RKO (cell line): ENCODE data around the gene HHAT.
A peak's percentile ranks its signal among the peaks of the same experiment; 100 is the strongest.

Experiments
- DNase-seq: peaks from one replicate; pipeline ENCODE4 v3.0.0-alpha.2; 2016; ENCODE audit warnings: low spot score

The HHAT gene

DNA sequence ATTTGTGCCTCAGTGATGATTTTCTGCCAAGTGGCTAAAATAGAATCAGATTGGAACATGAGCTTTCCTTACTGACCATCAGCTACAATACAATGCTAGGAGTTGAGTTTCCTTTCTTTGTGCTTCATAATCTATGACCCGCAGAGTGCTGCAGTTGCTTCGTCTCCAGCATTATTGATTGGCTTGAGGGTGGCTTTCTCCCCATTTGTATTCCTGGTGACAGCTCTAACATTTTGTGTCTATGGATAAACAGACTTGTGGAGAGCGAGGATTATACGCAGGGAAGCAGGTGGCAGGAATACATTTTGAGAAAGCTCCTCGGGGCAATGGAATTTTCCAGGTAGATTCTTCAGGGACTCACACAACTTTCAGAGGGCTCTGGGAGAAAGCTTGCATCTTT, 223.2 kb downstream of the HHAT start:
- no peak for DNase-seq

DNA sequence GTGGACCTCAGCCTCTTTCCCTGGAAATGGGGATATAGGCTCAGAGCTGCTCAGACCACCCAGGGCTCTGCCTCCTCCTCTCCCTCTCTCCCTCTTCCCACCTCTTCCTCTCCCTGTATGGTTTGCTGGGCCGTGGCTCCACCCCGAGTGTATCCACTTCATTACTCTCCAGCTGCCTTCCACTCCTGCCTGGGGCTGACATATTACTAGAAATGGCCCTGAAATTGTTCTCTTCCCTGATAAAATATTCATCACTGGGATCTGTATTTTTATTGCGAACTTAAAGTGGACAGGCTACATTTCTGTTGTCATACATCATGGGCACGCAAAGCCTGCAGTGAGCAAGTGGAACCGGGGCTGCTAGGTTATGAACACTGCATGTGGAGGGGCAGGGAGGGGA, 225.0 kb downstream of the HHAT start:
- no peak for DNase-seq

DNA sequence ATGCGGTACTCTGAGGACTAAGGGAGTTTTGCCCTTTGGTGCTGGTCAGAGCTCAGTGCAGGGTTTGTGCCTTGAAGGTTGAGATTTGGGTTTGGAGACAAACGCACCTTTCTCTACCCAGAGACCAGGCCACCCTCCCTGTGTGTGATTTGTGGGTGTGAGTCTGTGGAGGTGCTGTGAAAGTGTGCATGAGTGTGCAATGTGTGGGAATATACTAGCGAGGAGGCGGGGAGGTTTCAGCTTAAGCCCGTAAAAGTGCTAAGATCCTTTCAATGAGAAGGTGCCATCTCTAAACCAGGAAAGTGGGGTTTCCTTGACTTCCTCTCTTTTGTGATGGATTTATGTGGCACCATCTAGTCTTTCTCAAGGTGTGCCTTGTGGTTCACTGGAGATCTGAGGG, 225.7 kb downstream of the HHAT start:
- DNase-seq: no peak

DNA sequence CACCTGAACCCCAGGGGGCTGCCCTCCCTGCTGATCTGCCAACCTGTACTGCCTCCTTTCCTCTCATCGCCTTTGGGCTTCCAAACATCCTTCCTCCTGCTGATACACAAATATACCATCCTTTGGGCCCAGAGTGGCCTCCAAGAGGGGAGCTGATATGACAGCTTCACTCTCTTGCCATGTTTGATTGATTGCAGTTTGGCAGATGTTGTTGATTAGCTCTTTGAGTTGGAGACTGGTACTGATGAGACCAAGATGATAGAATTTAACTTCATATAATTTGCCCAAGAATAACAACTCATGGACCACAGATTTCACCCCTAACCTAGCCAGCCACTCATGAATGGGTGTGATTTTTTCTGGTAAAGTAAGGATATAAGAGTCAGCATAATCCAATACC, 227.8 kb downstream of the HHAT start:
- no peak for DNase-seq

DNA sequence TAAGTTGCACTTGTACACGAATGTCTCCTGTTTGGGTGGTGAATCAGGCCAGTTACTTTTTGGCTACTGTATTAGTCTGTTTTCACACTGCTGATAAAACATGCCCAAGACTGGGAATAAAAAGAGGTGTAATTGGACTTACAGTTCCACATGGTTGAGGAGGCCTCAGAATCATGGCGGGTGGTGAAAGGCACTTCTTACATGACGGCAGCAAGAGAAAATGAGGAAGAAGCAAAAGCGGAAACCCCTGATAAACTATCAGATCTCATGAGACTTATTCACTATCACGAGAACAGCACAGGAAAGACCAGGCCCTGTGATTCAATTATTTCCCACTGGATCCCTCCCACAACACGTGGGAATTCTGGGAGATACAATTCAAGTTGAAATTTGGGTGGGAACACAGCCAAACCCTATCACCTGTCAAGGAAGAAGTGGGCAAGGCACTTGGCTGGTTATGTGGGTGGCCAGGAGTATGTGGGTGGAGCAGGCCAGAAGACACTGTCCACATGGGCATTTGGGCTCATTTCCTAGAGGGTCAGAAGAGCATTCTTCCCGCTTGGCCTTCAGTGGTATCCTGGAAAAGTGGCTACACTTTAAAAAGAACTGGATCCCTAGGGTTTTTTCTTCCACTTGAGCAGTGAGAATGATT, 228.8 kb downstream of the HHAT start:
- no peak for DNase-seq

DNA sequence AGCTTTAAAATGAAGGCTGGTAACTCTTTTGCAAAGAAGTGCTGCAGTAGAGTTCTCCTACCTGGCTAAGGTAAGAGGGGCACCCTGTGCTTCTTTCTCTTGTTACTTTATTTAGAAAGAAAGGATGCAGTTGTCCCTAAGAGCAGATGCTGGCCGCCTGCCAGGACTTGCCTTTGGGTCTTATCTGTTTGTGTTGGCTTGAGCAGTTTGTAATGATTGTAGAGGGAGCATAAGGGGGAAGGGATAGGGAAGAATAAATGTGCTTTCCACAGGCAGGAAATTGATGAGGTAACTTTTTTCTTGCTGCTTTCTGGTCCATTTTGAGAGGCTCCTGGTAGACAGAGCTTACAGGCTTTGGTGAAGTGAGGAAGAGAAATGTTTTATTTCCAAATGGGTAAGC, 229.6 kb downstream of the HHAT start:
- no peak for DNase-seq

DNA sequence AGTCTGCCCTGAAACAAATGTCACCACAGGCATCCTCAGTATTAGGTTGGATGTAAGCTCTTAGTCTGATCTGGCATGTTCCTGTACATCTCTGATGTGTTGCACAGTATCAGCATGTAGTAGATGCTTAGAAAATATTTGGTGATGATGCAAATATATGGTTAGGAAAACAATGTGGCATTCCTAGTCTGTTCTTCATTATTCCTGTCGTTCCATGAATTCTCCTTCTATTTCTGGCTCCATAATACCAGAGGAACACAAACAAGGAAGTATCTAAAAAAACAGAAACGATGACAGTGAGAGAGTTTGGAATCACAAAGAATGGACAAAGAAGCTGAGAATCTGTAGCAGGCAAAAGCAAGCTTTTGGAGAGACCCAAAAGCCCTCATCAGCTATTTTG, 236.6 kb downstream of the HHAT start:
- no peak for DNase-seq

DNA sequence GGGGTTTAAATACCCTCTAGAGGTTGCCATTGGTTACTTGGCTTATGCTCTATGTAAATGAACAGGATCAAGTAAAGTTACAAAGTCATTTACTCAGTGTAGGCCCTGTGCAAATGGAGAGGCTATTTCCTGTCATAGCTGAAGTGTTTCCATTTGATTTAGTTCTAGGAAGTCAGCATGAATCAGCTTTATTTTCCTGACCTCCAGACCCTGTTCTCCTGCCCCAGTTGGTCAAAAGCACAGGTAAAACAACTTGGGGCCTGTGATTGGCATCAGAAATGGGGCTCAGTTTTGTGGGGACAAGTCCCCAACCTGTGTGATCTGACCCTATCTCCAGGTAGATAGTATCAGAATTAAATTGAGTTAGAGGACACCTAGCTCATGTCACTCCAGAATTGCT, 239.9 kb downstream of the HHAT start:
- DNase-seq: no peak

DNA sequence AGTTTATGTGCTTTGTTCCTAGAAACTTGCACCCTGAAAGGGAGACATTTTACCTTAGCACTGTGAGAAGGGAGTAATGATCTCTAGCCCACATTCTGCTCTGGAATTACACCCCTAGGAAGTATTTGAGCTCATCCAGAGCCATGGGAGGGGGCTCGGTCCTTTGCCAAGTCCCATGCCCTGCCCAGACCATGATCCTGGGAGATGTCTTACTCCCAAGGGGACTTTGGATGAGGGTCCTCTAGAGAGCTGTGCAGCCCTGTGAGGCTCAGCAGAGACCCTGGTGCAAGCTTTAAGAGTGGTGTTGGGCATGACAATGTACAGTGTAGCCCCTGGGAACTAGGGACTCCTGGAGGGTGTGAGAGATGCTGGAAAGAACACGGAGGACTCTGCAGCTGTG, 241.4 kb downstream of the HHAT start:
- no peak for DNase-seq

DNA sequence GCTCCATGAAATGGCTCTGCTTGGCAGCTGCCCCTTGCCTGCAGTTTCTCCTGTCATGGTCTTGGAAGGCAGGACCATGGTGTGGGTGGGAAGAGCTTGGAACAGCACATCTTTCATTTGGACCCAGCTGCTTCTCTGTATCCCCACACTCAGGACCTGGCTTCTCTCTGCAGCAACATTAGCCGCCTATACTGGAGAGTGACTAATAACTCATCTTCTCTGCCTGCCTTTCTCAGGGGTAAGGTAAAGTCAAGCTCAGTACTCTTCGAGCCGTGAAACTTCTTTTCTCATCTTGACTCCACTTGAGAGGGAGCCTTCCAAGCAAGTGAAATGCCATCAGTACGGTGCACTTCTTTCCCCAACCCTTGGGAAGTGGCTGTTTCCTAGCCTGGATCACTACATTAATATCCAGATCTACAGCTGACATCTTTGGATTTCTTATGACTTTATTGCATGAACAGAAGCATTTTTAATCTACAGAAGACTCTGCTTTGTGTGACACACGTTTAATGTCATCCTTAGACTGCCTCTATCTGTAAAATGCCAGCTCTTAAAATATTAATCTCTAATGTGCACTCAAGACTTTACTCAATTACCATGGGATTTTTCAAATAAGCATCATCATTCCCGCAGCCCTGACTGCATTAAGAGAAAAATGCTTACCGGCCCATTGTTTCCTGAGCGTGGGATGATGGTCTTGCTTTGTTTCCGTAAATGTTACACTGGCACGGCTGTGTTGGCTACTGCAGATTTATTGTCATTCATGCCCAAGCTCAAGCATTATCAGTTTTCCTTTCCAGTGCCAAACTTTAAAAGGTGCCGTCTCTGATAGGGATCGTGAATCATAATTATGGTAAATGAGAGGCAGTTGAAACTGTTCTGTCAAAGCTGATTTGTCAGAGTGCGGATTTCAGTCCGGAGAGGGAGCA, 242.9 kb downstream of the HHAT start:
- no peak for DNase-seq

DNA sequence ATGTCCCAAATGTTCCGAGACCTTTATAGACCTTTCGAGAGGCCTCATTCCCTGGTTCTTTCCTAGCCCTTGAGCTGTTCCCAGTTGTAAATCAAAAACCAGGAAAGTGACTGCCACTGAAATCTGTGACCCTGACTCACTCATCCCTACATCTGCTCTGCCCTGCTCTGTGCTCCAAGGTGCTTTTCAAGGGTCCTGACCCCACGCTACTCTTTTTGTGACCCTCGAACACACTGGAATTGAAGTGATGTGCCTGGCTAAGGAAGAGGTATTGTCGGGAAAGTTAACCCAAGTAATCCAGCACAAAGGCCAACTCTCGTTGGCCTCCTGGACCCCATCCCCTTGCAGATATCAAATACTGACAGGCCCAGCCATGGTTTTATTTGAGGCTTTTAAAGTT, 244.4 kb downstream of the HHAT start:
- no peak for DNase-seq

DNA sequence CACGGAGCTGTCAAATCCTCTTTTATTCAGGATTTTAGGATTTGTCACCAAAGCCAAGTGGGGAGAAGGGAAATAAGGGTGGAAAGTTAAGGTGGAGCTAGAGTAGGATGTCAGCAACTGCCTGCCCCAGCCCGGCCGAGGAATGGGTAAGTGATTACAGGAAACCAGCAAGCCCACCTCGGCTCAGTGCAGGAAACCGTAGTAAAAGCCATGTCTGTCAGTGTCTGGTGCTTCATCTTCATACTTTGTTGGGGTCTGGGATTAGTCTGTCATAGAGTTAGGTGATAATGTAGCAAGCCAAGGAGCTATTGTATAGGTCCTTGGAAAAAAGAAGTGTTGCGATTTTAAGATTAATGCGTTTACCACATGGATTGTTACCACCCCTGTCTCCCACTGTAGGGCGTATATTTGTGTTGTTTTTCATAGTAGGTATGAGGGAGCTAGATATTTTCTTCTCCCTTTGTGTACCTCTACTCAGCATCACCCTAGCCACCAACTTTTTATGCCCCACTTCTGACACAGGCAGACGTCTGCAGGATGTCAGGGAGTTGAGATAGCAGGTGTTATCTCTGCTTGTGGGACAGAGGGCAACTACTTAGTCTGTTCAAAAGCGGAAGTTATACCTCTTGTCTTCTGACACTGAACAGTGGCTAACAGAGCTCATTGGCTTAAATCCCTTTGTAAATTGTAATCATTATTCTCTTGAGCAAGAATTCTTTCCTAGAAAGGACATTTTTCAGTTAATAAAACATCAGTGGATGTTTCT, 253.7 kb downstream of the HHAT start:
- no peak for DNase-seq

DNA sequence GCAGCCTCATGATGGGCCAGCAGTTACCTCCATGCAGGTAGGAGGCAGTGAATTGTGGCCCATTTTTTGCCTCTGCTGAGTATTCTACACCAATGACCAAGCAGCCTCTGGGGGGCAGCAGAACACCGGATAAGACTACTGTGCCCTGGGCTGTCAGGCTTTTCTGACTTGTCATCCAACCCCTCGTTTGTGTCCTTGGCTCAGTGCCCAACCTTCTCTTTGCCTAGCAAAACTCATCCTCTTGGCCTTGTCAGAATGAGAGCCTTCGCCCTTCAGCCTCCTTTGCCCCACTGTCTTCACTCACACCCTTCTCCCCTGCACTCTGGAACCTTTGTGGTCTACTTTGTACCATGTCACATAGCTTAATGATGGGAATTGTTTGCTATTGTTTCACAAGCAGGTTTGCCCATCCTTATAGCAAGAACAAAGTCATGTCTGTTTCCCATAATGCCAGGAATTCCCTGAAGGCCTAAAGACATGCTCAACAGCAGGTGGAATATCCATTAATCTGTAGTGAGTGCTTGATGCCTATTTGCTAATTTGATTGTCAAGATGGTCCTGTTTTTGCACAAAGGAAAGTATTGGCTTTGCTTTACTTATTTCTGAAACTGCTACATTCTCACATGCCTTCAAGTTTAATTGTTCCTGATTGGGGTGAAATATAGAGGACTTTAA, 255.9 kb downstream of the HHAT start:
- peak; percentile 77 for DNase-seq

DNA sequence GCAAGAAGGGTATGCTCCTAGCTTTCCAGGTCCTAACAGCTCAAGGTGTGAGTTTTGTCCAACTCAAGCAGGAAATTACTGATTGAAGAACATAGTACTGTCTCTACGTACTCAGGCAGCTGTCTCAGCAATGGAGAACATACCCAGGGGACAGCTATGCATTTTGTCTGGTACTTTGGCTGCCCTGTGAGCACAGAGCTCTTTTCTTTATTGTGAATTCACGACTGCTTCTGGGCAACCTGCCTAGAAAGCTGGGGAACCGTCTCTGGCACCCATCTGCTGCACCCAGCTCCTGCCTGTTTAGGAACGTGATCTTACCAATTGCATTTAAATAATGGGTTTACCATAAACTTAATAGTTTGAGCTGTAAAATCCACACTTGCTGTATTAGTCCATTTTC, 258.1 kb downstream of the HHAT start:
- no peak for DNase-seq

DNA sequence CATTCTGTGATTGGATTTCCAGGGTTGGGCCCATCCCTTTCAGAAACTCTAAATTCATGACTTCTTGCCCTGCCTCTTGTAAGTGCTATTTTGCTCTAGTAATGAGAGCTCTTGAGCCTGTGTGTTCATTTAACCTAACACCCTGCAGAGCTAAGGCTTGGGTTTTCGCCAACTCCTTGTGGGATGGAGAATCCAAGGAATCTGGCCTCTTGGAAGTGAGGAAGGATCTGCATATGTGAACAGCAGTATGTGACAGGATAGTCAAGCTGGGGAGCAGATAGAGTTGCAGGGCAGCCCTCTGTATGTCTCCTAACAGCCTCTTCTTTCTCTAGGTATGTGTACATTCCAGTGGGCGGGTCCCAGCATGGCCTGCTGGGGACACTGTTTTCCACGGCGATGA, 258.9 kb downstream of the HHAT start:
- no peak for DNase-seq

DNA sequence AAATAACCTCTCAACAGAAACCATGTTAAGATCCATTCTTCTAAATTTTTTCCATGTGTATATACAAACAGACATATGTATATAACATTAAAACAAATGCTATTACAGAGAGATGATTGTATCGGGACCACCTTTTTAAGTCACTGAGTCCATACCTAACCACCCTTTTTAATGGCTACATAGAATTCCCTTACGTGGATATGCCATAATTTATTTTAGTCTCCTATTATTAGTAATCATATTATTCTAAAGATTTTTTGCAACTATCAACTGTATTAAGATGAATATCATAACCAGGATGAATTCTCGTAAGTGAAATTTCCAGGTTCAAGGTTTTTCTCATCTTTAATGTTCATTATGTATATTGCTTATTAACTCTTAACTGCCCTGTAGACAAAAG, 259.7 kb downstream of the HHAT start:
- no peak for DNase-seq

DNA sequence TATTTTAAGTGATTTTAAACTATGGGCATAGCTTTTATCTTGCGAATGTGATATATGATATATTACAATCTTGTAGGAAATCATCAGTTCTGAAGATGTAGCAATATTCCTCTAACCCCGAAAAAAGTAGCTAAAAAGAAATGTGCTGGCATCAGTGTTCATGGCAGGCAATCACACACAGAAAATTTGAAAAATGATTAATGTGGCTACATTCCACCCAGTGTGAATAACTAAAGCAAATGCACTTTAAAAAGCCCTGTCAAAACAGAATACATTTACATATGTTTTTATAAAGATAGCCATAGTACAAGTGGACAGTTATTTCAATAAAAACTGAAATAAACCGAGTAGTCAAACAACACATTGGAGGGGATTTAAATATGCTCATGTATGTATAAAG, 260.2 kb downstream of the HHAT start:
- DNase-seq: no peak

DNA sequence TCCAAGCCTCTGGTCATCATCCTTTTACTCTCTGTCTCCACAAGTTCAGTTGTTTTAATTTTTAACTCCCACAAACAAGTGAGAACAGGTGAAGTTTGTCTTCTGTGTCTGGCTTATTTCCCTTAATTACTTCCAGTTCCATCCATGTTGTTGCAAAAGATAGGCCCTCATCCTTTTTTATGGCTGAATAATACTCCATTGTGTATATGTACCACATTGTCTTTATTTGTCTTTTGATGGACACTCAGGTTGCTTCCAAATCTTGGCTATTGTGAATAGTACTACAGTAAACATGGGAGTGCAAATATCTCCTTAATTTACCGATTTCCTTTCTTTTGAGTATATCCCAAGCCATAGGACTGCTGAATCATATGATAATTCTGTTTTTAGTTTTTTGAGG, 262.5 kb downstream of the HHAT start:
- no peak for DNase-seq

DNA sequence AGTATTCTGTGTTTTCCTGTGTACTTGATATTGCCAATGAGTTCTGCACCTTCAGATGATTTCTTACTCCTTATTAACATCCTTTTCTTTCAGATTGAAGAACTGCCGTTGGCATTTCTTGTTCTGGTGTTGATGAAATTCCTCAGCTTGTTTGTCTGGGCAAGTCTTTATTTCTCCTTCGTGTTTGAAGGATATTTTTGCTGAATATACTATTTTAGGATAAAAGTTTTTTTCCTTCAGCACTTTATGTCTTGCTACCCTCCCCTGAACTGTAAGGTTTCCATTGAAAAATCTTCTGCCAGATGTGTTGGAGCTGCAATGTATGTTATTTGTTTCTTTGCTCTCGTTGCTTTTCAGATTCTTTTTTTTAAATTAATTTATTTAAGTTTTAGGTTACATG, 265.9 kb downstream of the HHAT start:
- DNase-seq: no peak

DNA sequence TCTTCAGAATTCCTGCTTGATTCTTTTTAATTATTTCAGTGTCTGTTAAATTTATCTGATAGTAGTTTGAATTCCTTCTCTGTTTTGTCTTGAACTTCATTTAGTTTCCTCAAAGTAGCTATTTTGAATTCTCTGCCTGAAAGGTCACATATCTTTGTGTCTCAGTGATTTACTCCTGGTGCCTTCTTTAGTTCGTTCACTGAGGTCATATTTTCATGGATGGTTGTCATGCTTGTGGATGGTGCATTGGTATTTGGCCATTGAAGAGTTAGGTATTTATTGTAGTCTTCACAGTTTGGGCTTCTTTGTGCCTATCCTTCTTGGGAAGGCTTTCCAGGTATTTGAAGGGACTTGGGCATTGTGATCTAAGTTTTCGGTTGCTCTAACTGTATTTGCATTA, 267.9 kb downstream of the HHAT start:
- no peak for DNase-seq

DNA sequence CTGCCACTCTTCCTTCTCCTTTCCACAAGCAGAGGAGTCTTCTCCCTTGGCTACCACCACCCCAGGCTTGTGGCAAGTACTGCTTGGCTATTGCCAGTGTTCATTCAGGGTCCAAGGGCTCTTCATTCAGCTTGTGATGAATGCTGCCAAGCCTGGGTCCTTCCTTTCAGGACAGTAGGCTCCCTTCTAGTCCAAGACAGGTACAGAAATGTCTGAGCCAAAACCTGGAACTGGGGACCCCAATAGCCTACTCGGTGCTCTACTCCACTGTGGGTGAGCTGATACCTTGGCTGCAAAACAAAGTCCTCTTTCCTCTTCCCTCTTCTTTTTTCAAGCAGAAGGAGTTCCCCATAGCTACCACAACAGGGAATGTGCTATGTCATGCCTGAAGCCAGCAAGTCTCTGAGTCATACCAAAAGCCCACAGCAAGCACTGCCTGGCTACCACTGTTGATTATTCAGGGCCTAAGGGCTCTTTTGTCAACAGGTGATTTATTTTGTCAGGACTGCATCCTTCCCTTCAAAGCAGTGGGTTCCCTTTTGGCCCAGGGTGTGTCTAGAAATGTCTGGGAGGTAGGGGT, 268.9 kb downstream of the HHAT start:
- peak; percentile 57 for DNase-seq

DNA sequence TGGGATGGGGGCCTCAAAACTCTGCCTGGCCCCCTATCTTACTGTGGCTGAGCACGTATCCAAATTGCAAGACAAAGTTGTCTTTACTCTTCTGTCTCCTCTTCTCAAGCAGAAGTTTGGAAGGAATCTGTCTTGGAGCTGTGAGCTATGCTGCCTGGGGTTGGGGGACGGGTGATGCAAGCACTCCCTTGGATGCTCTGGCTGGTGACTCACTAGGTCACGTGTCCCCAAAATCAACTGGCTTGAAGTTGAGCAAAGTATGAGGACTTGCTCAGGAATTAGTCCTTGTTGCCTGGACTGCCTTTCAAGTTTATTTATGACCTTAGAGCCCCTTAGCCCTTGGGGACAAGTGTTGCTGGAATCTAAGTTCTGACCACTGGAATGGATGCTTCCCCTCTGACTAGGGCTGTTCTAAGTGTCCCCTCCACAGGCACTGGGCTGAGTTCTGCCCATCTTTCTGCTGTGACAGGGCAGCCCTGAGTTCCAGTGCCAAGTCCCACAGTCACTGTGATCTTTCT, 269.5 kb downstream of the HHAT start:
- DNase-seq: peak; percentile 52
